IPS-18a (cell line): ENCODE data around the gene BCAP31.
A peak's percentile ranks its signal among the peaks of the same experiment; 100 is the strongest.
"Not testable (repeated sequence)": the region's sequence is repeated elsewhere in the genome, so short reads cannot be mapped to it uniquely, and the experiment has no call there.

Experiments used
- H3K27ac ChIP-seq: one replicate; pipeline ENCODE4 v1.5.1; 2013; ENCODE audit warnings: low read length
- H3K27me3 ChIP-seq: one replicate; pipeline ENCODE4 v1.6.1; 2013; ENCODE audit warnings: mild to moderate bottlenecking, low read length; ENCODE audit not compliant: control insufficient read depth, insufficient read depth
- H3K36me3 ChIP-seq: one replicate; pipeline ENCODE4 v1.6.1; 2013; ENCODE audit warnings: low read depth, low read length; ENCODE audit not compliant: control insufficient read depth
- H3K4me1 ChIP-seq: one replicate; pipeline ENCODE4 v1.6.1; 2013; ENCODE audit warnings: low read depth, low read length; ENCODE audit not compliant: control insufficient read depth
- H3K4me3 ChIP-seq: one replicate; pipeline ENCODE4 v1.5.1; 2013; ENCODE audit warnings: low read length
- H3K9ac ChIP-seq: one replicate; pipeline ENCODE4 v1.6.1; 2013; ENCODE audit warnings: mild to moderate bottlenecking, low read length, moderate library complexity
- H3K9me3 ChIP-seq: one replicate; pipeline ENCODE4 v1.6.1; 2013; ENCODE audit warnings: low read depth, low read length; ENCODE audit not compliant: control insufficient read depth

BCAP31 gene

DNA sequence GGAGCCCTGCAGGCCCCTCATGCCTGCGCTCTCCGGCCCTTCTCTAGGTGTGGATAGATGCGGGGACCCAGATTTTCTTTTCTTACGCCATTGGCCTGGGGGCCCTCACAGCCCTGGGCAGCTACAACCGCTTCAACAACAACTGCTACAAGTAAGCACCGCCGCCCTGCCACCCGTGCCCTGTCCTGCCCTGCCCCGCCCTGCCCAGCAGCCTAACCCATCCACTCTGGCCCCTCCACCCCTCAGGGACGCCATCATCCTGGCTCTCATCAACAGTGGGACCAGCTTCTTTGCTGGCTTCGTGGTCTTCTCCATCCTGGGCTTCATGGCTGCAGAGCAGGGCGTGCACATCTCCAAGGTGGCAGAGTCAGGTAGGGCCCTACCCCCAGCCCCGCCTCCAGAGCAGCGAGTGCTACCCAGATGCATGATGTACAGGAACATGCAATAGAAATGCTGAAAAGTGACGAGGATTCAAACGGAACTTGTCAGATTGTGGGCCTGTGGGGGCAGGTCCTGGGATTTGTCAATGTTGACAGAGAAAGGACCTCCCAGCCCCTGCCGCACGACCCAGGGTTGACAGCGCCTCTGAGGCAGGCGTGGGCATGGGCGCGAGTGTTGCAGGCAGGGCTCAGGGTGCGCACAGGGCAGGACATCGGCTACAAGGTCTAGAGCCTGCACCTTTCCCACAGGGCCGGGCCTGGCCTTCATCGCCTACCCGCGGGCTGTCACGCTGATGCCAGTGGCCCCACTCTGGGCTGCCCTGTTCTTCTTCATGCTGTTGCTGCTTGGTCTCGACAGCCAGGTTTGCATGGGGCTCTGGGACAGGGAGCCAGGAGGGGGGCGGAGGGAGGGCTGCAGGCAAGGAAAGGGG is 30.7 kb downstream of the BCAP31 start:
- no peaks in the 10 kb centered on the region for H3K9me3 ChIP-seq
- H3K27ac ChIP-seq, result no peak overlapping the region
- no peaks in the 10 kb centered on the region for H3K27me3 ChIP-seq
- H3K36me3 ChIP-seq, result no peaks in the 10 kb centered on the region
- no peaks in the 10 kb centered on the region for H3K4me1 ChIP-seq
- no peak overlapping the region for H3K9ac ChIP-seq
- H3K4me3 ChIP-seq, result no peak overlapping the region

DNA sequence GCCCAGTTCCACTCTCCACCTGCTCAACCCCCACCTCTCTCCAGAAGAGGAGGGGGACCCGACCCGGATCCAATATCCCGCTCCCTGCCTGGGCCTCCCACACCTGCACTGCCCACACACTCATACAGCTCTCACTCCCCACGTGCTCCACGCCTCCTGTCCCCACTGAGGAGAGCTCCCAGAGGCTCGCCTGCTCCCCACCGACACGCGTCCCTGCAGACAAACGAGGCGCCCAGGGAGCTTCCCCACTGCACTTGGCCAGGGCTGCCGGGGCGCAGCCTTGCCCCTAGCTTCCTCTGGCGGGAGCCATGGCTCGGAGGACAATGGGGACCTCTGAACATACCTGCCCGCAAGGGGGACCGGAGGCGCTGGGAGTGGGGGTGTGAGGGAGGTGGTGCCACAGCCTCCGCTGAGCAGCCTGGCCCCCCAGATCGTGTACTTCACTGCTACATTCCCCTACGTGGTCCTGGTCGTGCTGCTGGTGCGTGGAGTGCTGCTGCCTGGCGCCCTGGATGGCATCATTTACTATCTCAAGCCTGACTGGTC is 31.5 kb downstream of the BCAP31 start:
- Histone ChIP-seq H3K27ac (no peak overlapping the region), H3K9me3 (no peaks in the 10 kb centered on the region), H3K9ac (no peak overlapping the region), H3K4me3 (no peak overlapping the region), H3K4me1 (no peaks in the 10 kb centered on the region), H3K27me3 (no peaks in the 10 kb centered on the region), H3K36me3 (no peaks in the 10 kb centered on the region)

DNA sequence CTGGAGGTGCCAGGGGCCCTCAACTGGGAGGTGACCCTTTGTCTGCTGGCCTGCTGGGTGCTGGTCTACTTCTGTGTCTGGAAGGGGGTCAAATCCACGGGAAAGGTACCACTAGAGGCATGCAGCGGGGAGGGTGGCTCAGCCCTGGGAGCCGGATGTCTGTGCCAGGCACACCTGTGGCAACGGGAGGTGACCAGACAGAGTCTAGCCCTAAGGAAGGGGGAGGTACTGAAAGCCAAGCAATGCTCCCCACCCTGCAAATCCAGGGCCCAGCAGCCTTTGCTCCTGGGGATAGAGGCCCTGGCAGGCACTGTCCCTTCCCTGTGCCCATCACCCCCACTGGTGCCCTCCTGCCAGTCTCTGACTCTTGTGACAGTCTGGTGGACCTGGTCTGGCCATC is 32.2 kb downstream of the BCAP31 start:
- no peak overlapping the region for H3K4me3 ChIP-seq
- H3K36me3 ChIP-seq, result no peaks in the 10 kb centered on the region
- no peaks in the 10 kb centered on the region for H3K9me3 ChIP-seq
- H3K27me3 ChIP-seq, result no peaks in the 10 kb centered on the region
- H3K9ac ChIP-seq, result no peak overlapping the region
- no peak overlapping the region for H3K27ac ChIP-seq
- H3K4me1 ChIP-seq, result no peaks in the 10 kb centered on the region

DNA sequence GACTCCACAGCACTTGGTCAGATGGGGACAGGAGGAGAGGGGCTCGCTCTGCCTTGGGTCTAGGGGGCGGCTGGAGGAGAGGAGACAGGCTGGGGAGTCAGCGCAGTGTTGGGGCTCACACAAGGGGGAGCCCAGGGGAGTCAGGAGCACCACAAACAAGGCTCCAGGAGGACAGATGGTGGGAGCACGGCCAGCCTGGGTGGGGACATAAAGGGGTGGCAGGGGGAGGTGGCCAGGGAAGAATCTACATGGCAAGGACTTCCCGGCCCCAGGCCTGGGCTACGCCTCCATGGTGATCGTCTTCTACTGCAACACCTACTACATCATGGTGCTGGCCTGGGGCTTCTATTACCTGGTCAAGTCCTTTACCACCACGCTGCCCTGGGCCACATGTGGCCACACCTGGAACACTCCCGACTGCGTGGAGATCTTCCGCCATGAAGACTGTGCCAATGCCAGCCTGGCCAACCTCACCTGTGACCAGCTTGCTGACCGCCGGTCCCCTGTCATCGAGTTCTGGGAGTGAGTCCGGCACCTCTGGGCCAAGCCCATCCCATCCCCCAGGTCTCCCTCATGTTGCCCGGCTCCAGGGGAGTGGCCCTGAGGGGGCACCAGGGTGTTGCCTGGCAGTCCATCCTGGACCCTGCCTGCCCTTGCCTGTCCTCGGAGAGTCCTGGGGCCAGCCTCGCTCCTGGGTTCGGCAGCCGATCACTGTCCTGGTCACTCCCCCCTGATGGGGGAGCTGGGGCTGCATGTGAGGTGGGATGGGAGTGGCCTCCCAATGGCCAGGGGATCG is 33.0 kb downstream of the BCAP31 start:
- H3K4me3 ChIP-seq, H3K36me3 ChIP-seq, H3K27ac ChIP-seq, H3K27me3 ChIP-seq, H3K4me1 ChIP-seq, H3K9ac ChIP-seq, H3K9me3 ChIP-seq: not testable (repeated sequence)

DNA sequence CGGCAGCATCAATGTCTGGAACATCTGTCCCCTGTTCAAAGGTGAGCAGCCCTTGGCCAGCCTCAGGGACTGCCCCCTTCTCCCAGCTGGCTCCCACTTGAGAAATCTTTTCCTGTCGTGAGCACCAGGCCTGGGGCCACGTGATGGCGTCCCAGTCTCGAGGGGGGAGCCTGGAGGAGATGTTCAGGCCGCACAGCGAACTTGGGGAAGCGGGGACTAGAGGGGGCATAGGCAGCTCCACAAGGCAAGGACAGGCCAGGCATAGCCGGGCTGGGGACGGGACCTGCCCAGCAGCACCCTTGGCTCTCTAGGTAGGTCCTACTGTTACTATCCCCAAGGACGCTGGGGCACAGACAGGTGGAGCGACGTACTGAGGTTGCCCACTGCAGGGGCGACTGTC is 33.7 kb downstream of the BCAP31 start:
- no peaks in the 10 kb centered on the region for H3K36me3 ChIP-seq
- H3K9ac ChIP-seq, result no peak overlapping the region
- H3K9me3 ChIP-seq, result no peaks in the 10 kb centered on the region
- H3K27ac ChIP-seq, result no peak overlapping the region
- no peaks in the 10 kb centered on the region for H3K27me3 ChIP-seq
- no peaks in the 10 kb centered on the region for H3K4me1 ChIP-seq
- H3K4me3 ChIP-seq, result no peak overlapping the region

DNA sequence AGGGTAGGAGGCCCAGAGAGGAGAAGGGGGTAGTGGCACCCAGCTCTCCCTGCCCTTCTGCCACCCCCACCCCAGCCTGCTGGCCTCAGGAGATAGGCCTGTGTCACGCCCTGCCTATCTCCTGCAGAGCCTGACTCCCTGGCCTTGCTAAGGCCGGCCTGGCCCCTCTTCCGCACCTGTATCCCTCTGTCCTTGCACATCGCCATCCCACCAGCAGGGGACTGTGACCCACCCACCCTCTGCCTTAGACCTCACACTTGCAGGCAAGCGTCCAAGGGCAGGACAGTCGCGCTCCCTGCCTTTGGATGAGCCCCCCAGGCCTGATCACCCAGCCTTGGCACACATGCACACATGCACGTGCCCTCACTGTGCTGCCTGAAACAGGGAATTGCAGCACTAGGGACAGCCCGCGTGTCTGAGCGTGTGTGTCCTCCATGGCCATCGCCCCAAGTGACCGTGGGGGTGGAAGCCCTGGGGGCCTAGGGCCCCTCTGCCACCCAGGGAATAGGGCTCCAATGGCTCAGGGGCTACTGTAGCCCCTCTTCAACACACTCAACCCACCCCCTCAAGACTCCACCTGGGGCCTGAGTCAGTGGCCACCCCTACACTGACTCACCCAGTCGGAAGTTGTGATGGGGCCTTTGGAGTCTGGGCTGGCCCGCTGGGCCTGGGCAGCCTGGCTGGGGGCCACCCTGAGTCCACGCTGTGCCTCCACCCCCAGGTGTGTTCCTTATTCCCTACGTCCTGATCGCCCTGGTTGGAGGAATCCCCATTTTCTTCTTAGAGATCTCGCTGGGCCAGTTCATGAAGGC is 34.3 kb downstream of the BCAP31 start:
- Histone ChIP-seq H3K36me3 (no peaks in the 10 kb centered on the region), H3K27ac (no peak overlapping the region), H3K9me3 (no peaks in the 10 kb centered on the region), H3K9ac (no peak overlapping the region), H3K4me3 (peak overlapping the region; percentile 37), H3K4me1 (no peaks in the 10 kb centered on the region), H3K27me3 (no peaks in the 10 kb centered on the region)

DNA sequence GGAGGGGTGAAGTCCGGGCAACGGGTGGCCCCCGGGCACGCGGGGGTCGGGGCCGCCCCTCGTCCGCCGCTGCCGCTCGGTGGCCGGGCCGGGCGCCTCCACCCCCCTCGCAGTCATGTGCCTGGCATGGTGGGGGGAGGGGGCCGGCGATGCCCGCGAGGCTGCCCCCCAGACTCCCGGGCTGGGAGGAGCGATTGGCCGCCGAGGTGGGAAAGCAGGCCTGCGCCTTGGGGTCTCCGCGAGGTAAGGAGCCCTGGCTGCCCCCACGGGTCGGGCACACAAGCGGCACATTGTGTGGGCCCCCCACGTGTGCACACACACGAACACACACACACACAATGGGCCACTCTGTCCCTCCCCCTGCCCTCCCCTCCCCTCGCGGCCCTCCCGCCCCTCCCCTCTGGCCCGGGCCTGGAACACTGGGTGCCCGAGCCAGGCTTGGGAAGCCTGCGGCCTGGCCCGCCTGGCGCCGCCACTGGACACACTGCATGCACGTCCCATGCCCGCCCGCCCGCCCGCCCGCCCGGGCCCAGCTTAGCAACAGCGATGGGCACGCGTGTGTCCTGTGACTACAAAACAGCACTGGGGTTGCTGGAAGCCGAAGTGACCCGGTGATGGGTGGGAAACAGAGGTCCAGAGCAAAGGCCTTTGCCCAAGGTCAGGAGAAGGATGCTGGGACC is 35.1 kb downstream of the BCAP31 start:
- peak overlapping the region; percentile 37 for H3K4me3 ChIP-seq
- H3K27ac ChIP-seq, result no peak overlapping the region
- no peaks in the 10 kb centered on the region for H3K9me3 ChIP-seq
- no peaks in the 10 kb centered on the region for H3K36me3 ChIP-seq
- no peak overlapping the region for H3K9ac ChIP-seq
- no peaks in the 10 kb centered on the region for H3K4me1 ChIP-seq
- H3K27me3 ChIP-seq, result no peaks in the 10 kb centered on the region

DNA sequence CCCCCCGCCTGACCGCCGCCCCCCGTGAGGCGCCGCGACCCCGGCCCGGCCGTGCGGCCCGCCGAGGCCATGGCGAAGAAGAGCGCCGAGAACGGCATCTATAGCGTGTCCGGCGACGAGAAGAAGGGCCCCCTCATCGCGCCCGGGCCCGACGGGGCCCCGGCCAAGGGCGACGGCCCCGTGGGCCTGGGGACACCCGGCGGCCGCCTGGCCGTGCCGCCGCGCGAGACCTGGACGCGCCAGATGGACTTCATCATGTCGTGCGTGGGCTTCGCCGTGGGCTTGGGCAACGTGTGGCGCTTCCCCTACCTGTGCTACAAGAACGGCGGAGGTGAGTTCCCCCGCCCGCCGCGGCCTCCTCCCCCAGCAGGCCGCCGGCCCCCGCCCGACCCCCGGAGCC is 35.7 kb downstream of the BCAP31 start:
- Histone ChIP-seq H3K9ac (no peak overlapping the region), H3K27ac (no peak overlapping the region), H3K36me3 (no peaks in the 10 kb centered on the region), H3K9me3 (no peaks in the 10 kb centered on the region), H3K4me1 (no peaks in the 10 kb centered on the region), H3K27me3 (no peaks in the 10 kb centered on the region), H3K4me3 (no peak overlapping the region)

DNA sequence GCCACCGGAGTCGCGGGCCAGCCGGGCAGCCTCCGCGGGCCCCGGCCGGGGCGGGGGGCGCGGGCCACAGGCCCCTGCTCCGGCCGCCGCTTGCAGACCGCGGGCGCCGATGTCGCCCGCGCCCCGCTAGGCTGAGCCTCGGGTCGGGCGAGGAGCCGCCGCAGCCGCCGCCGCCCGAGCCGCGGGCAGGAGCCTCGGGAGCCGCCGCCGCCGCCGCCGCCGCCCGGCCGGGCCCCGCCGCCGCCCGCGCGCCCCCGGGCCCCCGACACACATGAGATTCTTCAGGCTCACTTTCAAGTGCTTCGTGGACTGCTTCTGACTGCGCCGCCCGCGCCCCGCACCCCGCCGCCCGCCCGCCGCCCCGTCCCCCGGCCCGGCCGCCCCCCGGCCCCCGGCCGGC is 36.1 kb downstream of the BCAP31 start:
- H3K9me3 ChIP-seq, result no peaks in the 10 kb centered on the region
- H3K9ac ChIP-seq, result no peak overlapping the region
- no peaks in the 10 kb centered on the region for H3K36me3 ChIP-seq
- no peak overlapping the region for H3K27ac ChIP-seq
- H3K4me1 ChIP-seq, result no peaks in the 10 kb centered on the region
- H3K4me3 ChIP-seq, result no peak overlapping the region
- no peaks in the 10 kb centered on the region for H3K27me3 ChIP-seq

DNA sequence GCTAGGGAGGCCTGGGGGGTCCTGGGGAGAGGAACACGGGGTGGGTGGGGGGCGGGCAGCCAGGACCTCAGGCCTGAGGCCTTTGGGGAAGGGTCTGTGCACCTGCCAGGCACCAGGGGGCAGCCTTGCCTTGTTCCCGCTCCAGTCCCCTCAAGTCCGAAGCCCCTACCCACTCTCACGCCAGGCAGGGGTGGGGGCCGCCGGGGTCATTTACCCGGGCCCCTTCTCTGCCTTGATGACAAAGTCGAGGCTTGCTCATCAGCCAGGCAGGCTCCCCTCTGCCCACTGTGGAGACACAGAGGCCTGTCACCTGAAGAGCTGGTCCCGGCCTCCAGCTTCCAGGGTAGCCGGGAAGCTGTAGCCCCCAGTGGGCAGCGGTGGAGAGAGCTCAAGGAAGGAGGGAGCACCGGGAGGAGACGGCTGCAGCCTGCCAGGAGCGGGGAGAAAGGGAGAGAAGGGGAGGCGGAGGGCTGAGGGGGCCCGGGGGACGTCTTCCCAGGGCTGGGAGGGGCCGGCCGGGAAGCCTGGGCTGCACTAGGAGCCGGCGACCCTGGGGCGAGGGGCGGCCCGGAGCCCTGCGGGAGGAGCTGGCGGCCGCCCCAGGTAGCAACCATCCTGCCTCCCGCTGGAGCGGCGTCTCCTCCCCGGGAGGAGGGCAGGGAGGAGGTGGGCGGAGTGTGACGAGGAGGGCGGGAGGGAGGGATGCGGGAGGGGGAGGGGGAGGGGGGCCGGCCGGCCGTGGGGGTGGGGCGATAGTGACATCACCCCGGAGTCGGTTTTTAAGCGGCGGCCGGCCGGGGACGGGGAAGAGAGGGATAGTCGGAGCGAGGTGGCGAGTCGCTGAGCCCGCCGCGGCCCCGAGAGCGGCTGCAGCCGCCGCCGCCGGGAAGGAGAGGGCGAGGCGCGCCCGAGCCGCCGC is 36.8 kb downstream of the BCAP31 start, which contains the start of gene SLC6A8:
TSS of gene SLC6A8 (plus strand) at position 806 of the 919 bp plus-strand sequence. CDS start 649 bp downstream, outside the sequence.
- Histone ChIP-seq H3K4me3 (no peak within 1 kb of the TSS), H3K9ac (no peak within 1 kb of the TSS), H3K27ac (no peak within 1 kb of the TSS), H3K9me3 (no peaks in the 10 kb centered on the region), H3K27me3 (no peaks in the 10 kb centered on the region), H3K36me3 (no peaks in the 10 kb centered on the region), H3K4me1 (no peaks in the 10 kb centered on the region)
